Endodermal cell (in vitro differentiated cells): Measurements from ENCODE around the gene TMEM120B. TPM values are rescaled to one million over a fixed set of nuclear protein-coding genes. Genes with fewer than 3 reads are reported as not detected.
A peak's percentile ranks its signal among the peaks of the same experiment; 100 is the strongest.

Experiments used
- DNase-seq: peaks from one replicate; pipeline ENCODE4 v3.0.0-alpha.2; 2017
- H3K27ac ChIP-seq: 2 replicates; pipeline ENCODE4 v1.5.1; 2013; ENCODE audit warnings: mild to moderate bottlenecking, low read depth, low read length, moderate library complexity
- H3K27me3 ChIP-seq: 2 replicates; pipeline ENCODE4 v1.6.1; 2013; ENCODE audit warnings: mild to moderate bottlenecking, low read length, moderate library complexity; ENCODE audit not compliant: insufficient read depth, control insufficient read depth, poor library complexity, severe bottlenecking
- H3K36me3 ChIP-seq: 2 replicates; pipeline ENCODE4 v1.7.0; 2013; ENCODE audit warnings: mild to moderate bottlenecking, low read length, moderate library complexity; ENCODE audit not compliant: control insufficient read depth, insufficient read depth
- H3K4me1 ChIP-seq: one replicate; pipeline ENCODE4 v1.7.0; 2013; ENCODE audit warnings: low read length; ENCODE audit not compliant: control insufficient read depth, insufficient read depth
- H3K4me3 ChIP-seq: 2 replicates; pipeline ENCODE4 v1.5.1; 2013; ENCODE audit warnings: mild to moderate bottlenecking, low read length, moderate library complexity
- H3K9ac ChIP-seq: 2 replicates; pipeline ENCODE4 v1.6.1; 2013; ENCODE audit warnings: mild to moderate bottlenecking, low read length, moderate library complexity; ENCODE audit not compliant: poor library complexity, severe bottlenecking; ENCODE audit errors: extremely low read depth
- H3K9me3 ChIP-seq: 2 replicates; pipeline ENCODE4 v1.6.1; 2013; ENCODE audit warnings: mild to moderate bottlenecking, low read length, moderate library complexity; ENCODE audit not compliant: control insufficient read depth
- H3K27ac Mint-ChIP-seq: 2 replicates; pipeline ENCODE4 v1.8.0; 2020; ENCODE audit warnings: mixed read lengths
- H3K27me3 Mint-ChIP-seq: 2 replicates; pipeline ENCODE4 v1.8.0; 2021; ENCODE audit warnings: mild to moderate bottlenecking, mixed read lengths; ENCODE audit not compliant: insufficient read depth
- H3K36me3 Mint-ChIP-seq: 2 replicates; pipeline ENCODE4 v1.8.0; 2020; ENCODE audit warnings: low read depth, mixed read lengths
- H3K4me1 Mint-ChIP-seq: 2 replicates; pipeline ENCODE4 v1.8.0; 2020; ENCODE audit warnings: mixed read lengths
- H3K4me3 Mint-ChIP-seq: 2 replicates; pipeline ENCODE4 v1.8.0; 2020; ENCODE audit warnings: mild to moderate bottlenecking, moderate library complexity, mixed read lengths
- H3K9me3 Mint-ChIP-seq: 2 replicates; pipeline ENCODE4 v1.8.0; 2020; ENCODE audit warnings: mild to moderate bottlenecking, mixed read lengths
- CTCF ChIP-seq: fragments of 200-600 bp; sonication (generic); conservative IDR thresholded peaks from 2 replicates; pipeline ENCODE4 v1.5.0; 2021; ENCODE audit warnings: antibody characterized with exemption, mild to moderate bottlenecking
- WGBS, 2 experiments: methylation state at CpG; one replicate each; pipeline versions ENCODE4 v1.1.5 to v1.1.7; 2013; ENCODE audit warnings: missing lambda C conversion rate in 2 of 2, mixed read lengths in 1 of 2; ENCODE audit not compliant: insufficient coverage in 1 of 2, insufficient read length in 1 of 2; 5-methylcytosine and 5-hydroxymethylcytosine counted together
- total RNA-seq, 2 donors: library from RNA; stranded (reverse); fragmentation: NEBNext Ultra II Directional in 1 of 2; extraction: Animal tissue kit (Norgen Biotek cat#: 25700) in 1 of 2; gene quantifications; 2 replicates in 1 of 2; 3 replicates in 1 of 2; pipeline ENCODE4 v1.2.1, GENCODE V29; 2021

The TMEM120B gene
- total RNA-seq, 2 donors from 2014 or later: 21.8 to 25.3 TPM

GRCh38 chr12:121719926-121720414, 7.4 kb downstream of the TMEM120B start:
- Histone ChIP-seq H3K9me3 (no peaks in the 10 kb centered on the region), H3K36me3 (peaks cover 24% of the 10 kb centered on the region), H3K27me3 (no peaks in the 10 kb centered on the region), H3K4me3 (no peak overlapping the region), H3K9ac (no peak overlapping the region), H3K4me1 (no peaks in the 10 kb centered on the region), H3K27ac (no peak overlapping the region)
- peak overlapping the region; percentile 10 for H3K27ac Mint-ChIP-seq
- DNase-seq: no peak
- peaks cover 3% of the 10 kb centered on the region for H3K9me3 Mint-ChIP-seq
- no peak overlapping the region for H3K4me3 Mint-ChIP-seq
- TF ChIP-seq CTCF: no peak
- 79 to 88% methylated on average over 10 to 14 of the region's 14 CpGs for WGBS, 2 experiments
- H3K4me1 Mint-ChIP-seq: peaks cover 4% of the 10 kb centered on the region
- no peaks in the 10 kb centered on the region for H3K27me3 Mint-ChIP-seq
- peaks cover 32% of the 10 kb centered on the region for H3K36me3 Mint-ChIP-seq

GRCh38 chr12:121720762-121721161, 8.2 kb downstream of the TMEM120B start:
- Mint-ChIP-seq H3K36me3 (peaks cover 38% of the 10 kb centered on the region), H3K4me1 (peaks cover 4% of the 10 kb centered on the region), H3K27me3 (no peaks in the 10 kb centered on the region), H3K4me3 (no peak overlapping the region), H3K9me3 (peaks cover 3% of the 10 kb centered on the region), H3K27ac (peak overlapping the region; percentile 3)
- Histone ChIP-seq H3K9ac (no peak overlapping the region), H3K4me3 (no peak overlapping the region), H3K9me3 (no peaks in the 10 kb centered on the region), H3K36me3 (peaks cover 29% of the 10 kb centered on the region), H3K27ac (no peak overlapping the region), H3K27me3 (no peaks in the 10 kb centered on the region), H3K4me1 (no peaks in the 10 kb centered on the region)
- no peak for DNase-seq
- TF ChIP-seq CTCF: no peak
- 95 to 98% methylated on average over 5 of the region's 5 CpGs for WGBS, 2 experiments

GRCh38 chr12:121722511-121722910, 10.0 kb downstream of the TMEM120B start:
- Mint-ChIP-seq H3K4me3 (no peak overlapping the region), H3K4me1 (no peaks in the 10 kb centered on the region), H3K36me3 (peaks cover 32% of the 10 kb centered on the region), H3K27me3 (no peaks in the 10 kb centered on the region), H3K9me3 (peaks cover 3% of the 10 kb centered on the region), H3K27ac (no peak overlapping the region)
- no peak for DNase-seq
- Histone ChIP-seq H3K27me3 (no peaks in the 10 kb centered on the region), H3K36me3 (peaks cover 29% of the 10 kb centered on the region), H3K27ac (no peak overlapping the region), H3K4me1 (no peaks in the 10 kb centered on the region), H3K9ac (no peak overlapping the region), H3K9me3 (no peaks in the 10 kb centered on the region), H3K4me3 (no peak overlapping the region)
- TF ChIP-seq CTCF: no peak
- WGBS, 2 experiments: 100% methylated on average over 1 of the region's 3 CpGs
